Progenitor cell of endocrine pancreas (in vitro differentiated cells): ENCODE measurements around the gene SACM1L. TPM values are rescaled to one million over a fixed set of nuclear protein-coding genes. Genes with fewer than 3 reads are reported as not detected.

Source experiments
- DNase-seq: peaks from one replicate; pipeline ENCODE4 v3.0.0; 2021; ENCODE audit warnings: low spot score; ENCODE audit not compliant: unreplicated experiment
- H3K27ac Mint-ChIP-seq: 2 replicates; pipeline ENCODE4 v1.8.0; 2021; ENCODE audit warnings: mild to moderate bottlenecking, moderate library complexity, mixed read lengths
- H3K27me3 Mint-ChIP-seq: 2 replicates; pipeline ENCODE4 v1.8.0; 2021; ENCODE audit warnings: mixed read lengths
- H3K36me3 Mint-ChIP-seq: 2 replicates; pipeline ENCODE4 v1.8.0; 2022; ENCODE audit warnings: mixed read lengths; ENCODE audit not compliant: insufficient read depth
- H3K4me1 Mint-ChIP-seq: 2 replicates; pipeline ENCODE4 v1.8.0; 2021; ENCODE audit warnings: low read depth, mixed read lengths
- H3K4me3 Mint-ChIP-seq: 2 replicates; pipeline ENCODE4 v1.8.0; 2021; ENCODE audit warnings: low read depth, mild to moderate bottlenecking, moderate library complexity, mixed read lengths
- H3K9me3 Mint-ChIP-seq: 2 replicates; pipeline ENCODE4 v1.8.0; 2021; ENCODE audit warnings: low read depth, mixed read lengths
- CTCF ChIP-seq: fragments of 200-600 bp; sonication (generic); IDR thresholded peaks from one replicate; pipeline ENCODE4 v1.5.0; 2021; ENCODE audit warnings: antibody characterized with exemption, mild to moderate bottlenecking; ENCODE audit not compliant: unreplicated experiment
- total RNA-seq: library from RNA; stranded (reverse); gene quantifications from 2 replicates; pipeline ENCODE4 v1.2.1, GENCODE V29; 2021

SACM1L gene
- total RNA-seq, 1 donor from 2014 or later = 56.7 TPM

DNA sequence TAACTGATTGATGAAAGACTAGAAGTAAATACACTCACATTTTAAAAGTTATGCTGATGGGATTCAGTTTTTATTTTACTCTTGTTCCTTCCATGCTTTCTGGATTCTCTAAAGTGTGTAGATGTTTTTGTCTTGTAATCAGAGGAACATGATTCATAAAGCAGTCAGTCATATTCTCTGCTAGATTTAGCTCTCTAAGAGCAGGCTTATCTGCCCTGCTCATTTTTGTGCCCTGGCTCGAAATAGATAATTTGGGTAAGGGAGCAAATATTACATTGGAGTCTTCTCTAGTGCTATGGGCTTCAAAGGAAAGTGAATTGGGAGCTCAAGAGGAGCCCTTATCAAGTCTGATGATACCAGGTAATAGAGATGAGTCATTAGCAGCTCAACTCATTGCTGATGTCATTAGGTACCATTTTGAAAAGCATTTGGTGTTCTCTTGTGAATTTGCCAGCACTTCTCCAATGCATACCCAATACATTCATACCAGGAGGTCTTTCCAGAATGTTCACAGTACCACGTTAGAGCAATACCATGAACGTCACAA is 27.7 kb downstream of the SACM1L start:
- no peak overlapping the region for H3K27ac Mint-ChIP-seq
- no peak overlapping the region for H3K4me3 Mint-ChIP-seq
- H3K36me3 Mint-ChIP-seq = peaks cover 11% of the 10 kb centered on the region

DNA sequence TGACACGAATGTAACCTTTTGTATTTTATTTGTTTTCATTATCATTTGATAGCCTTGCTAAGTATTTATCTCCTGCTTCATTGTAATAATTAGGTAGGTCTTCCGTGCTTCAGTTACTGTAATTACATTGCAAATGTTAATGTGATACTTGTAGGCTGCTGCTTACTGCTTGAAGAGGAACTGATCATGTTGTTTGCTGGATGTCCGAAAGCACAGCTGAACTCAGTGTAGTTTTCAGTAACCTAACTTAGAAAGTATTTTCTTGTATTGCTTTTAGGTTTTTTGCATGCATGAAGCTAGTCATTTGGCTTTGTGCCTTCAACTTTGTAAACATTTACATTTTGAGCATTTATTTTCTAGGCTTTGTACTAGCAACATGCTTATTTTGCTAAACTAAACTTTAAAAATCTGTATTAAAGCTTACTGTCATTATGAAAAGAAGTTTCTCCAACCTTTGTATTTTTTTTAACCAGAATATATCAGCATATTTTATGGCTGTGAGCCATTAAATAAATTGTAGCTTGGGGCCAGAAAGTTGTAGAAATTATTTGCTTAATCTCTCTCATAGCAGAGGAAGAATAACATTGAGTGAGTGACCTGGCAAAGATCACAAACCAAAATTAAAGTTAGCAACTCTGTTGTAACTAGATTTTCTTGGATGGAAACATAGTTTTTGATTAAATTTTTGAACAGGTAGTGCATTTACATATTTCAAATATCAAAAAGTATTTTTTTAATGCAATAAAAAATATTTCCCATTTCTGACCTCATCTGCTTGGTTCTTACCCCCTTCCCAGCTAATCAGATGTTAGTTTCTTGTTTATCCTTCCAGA is 30.7 kb downstream of the SACM1L start:
- Mint-ChIP-seq H3K36me3 (peaks cover 31% of the 10 kb centered on the region), H3K27me3 (no peaks in the 10 kb centered on the region), H3K4me1 (no peaks in the 10 kb centered on the region), H3K27ac (no peak overlapping the region), H3K9me3 (no peaks in the 10 kb centered on the region), H3K4me3 (no peak overlapping the region)
- no peak for DNase-seq
- no peak for TF ChIP-seq CTCF

More for the DNA sequence above, 27.7 kb downstream of the SACM1L start:
- no peak for DNase-seq
- Mint-ChIP-seq H3K9me3 (no peaks in the 10 kb centered on the region), H3K4me1 (no peaks in the 10 kb centered on the region), H3K27me3 (no peaks in the 10 kb centered on the region)
- TF ChIP-seq CTCF = no peak

DNA sequence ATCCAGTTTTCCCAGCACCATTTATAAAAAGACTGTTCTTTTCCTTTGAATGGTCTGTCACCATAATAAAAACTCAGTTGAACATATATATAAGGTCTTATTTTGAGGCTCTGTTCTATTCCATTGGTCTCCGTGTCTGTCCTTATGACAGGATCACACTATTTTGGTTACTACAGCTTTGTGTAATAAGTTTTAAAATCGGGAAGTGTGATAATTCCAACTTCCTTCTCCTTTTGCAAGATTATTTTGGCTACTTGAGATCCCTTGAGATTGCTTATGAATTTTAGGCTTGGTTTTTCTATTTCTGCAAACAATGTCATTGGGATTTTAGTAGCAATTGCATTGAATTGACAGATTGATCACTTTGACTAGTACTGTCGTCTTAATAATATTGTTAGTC is 35.7 kb downstream of the SACM1L start:
- no peak for TF ChIP-seq CTCF
- no peak overlapping the region for H3K4me3 Mint-ChIP-seq
- no peak for DNase-seq
- peaks cover 3% of the 10 kb centered on the region for H3K9me3 Mint-ChIP-seq
- peaks cover 46% of the 10 kb centered on the region for H3K36me3 Mint-ChIP-seq
- H3K27me3 Mint-ChIP-seq = no peaks in the 10 kb centered on the region
- H3K4me1 Mint-ChIP-seq = no peaks in the 10 kb centered on the region
- no peak overlapping the region for H3K27ac Mint-ChIP-seq

DNA sequence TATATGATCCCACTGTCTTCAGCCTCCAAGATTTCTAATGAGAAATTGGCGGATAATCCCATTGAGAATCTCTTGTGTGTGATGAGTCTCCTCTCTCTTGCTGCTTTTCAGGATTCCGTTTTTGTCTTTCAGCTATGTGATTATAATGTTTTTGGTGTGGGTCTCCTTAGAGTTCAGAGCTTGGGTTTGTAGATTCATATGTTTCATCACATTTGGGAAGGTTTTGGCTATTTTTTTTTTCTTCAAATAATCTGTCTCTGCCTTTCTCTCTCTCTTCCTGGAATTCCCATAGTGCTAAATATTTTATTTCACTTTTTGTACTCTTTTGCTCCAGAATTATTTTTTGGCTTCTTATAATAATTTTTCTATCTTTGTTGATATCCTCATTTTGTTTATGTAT is 40.4 kb downstream of the SACM1L start:
- no peak overlapping the region for H3K27ac Mint-ChIP-seq
- no peaks in the 10 kb centered on the region for H3K27me3 Mint-ChIP-seq

More for the DNA sequence above, 40.4 kb downstream of the SACM1L start:
- Mint-ChIP-seq H3K36me3 (peaks cover 27% of the 10 kb centered on the region), H3K9me3 (peaks cover 3% of the 10 kb centered on the region), H3K4me3 (no peak overlapping the region), H3K4me1 (no peaks in the 10 kb centered on the region)
- TF ChIP-seq CTCF = no peak
- no peak for DNase-seq
